SK-N-SH treated with all-trans-retinoic acid at 6 μM for 48 hours (cell line): ENCODE measurements around the gene SCGB1D2.

Experiments
- ARNTL ChIP-seq: fragments of 450-650 bp; formaldehyde crosslinking; IDR thresholded peaks from 2 replicates; pipeline ENCODE4 v1.5.0; 2020; ENCODE audit warnings: low read depth, mild to moderate bottlenecking, moderate library complexity, borderline replicate concordance
- CREB5 ChIP-seq: fragments of 250-450 bp; sonication (Bioruptor Pico); IDR thresholded peaks from 2 replicates; pipeline ENCODE4 v1.5.1; 2020; ENCODE audit warnings: low read depth, mild to moderate bottlenecking, moderate library complexity
- CSDC2 ChIP-seq: fragments of 250-450 bp; sonication (Bioruptor Pico); IDR thresholded peaks from 2 replicates; pipeline ENCODE4 v1.5.0; 2020; ENCODE audit warnings: mild to moderate bottlenecking, moderate library complexity
- CSRNP3 ChIP-seq: fragments of 250-450 bp; sonication (Bioruptor Pico); IDR thresholded peaks from 2 replicates; pipeline ENCODE4 v1.5.1; 2021; ENCODE audit warnings: mild to moderate bottlenecking, moderate library complexity
- GLIS3 ChIP-seq: fragments of 250-450 bp; sonication (Bioruptor Pico); IDR thresholded peaks from 2 replicates; pipeline ENCODE4 v1.5.0; 2020; ENCODE audit warnings: mild to moderate bottlenecking, moderate library complexity
- ISL1 ChIP-seq: fragments of 250-450 bp; sonication (Bioruptor Pico); IDR thresholded peaks from 2 replicates; pipeline ENCODE4 v2.1.2; 2022; ENCODE audit warnings: mild to moderate bottlenecking, moderate library complexity
- PATZ1 ChIP-seq: fragments of 250-450 bp; sonication (Bioruptor Pico); IDR thresholded peaks from 2 replicates; pipeline ENCODE4 v1.8.0; 2020; ENCODE audit warnings: mild to moderate bottlenecking, moderate library complexity, borderline replicate concordance
- RARB ChIP-seq: fragments of 250-450 bp; sonication (Bioruptor Pico); IDR thresholded peaks from 2 replicates; pipeline ENCODE4 v1.8.0; 2021; ENCODE audit warnings: mild to moderate bottlenecking, moderate library complexity
- ZC3H10 ChIP-seq: fragments of 250-450 bp; sonication (Bioruptor Pico); IDR thresholded peaks from 2 replicates; pipeline ENCODE4 v1.5.1; 2021; ENCODE audit warnings: mild to moderate bottlenecking, moderate library complexity
- ZFP3 ChIP-seq: fragments of 250-450 bp; sonication (Bioruptor Pico); IDR thresholded peaks from 2 replicates; pipeline ENCODE4 v1.5.0; 2020; ENCODE audit warnings: mild to moderate bottlenecking, moderate library complexity
- ZNF565 ChIP-seq: fragments of 450-650 bp; formaldehyde crosslinking; conservative IDR thresholded peaks from 2 replicates; pipeline ENCODE4 v1.5.0; 2020; ENCODE audit warnings: low read depth, mild to moderate bottlenecking, moderate library complexity
- ZNF8 ChIP-seq: fragments of 450-650 bp; formaldehyde crosslinking; IDR thresholded peaks from 2 replicates; pipeline ENCODE4 v1.5.0; 2020; ENCODE audit warnings: mild to moderate bottlenecking, moderate library complexity

DNA sequence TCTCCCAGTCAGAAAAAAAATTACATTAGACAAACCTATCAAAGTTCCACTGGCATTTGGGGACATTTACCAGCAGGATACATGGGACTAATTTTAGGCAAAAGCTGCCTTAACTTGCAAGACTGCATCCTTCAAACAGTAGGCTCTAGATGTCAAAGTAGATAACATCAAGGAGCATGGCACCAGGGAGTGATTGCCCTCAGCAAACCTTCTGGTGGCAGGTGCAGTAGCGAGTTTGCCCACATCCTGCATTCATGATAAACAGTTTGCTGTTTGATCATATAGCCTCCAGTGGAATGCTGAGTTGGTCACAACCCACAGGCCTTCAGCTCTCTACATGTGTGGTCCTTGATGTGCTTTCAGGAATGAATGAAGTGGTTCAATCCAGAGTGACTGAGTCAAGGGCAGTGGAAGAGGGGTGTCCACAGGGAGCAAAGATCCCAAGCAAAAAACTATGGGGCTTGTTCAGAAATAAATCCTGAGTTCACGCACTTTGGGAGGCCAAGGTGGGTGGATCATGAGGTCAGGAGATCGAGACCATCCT, 12.0 kb downstream of the SCGB1D2 start:
- no peak for TF ChIP-seq CREB5 (CRISPR knock-in tag)
- no peak for TF ChIP-seq ARNTL (CRISPR knock-in tag)
- TF ChIP-seq RARB (CRISPR knock-in tag), result no peak
- no peak for TF ChIP-seq ZNF8 (CRISPR knock-in tag)
- no peak for TF ChIP-seq ZFP3
- no peak for TF ChIP-seq ISL1 (CRISPR knock-in tag)
- TF ChIP-seq ZNF565 (CRISPR knock-in tag), result no peak
- no peak for TF ChIP-seq GLIS3 (CRISPR knock-in tag)
- no peak for TF ChIP-seq CSRNP3
- no peak for TF ChIP-seq PATZ1 (CRISPR knock-in tag)
- TF ChIP-seq CSDC2 (CRISPR knock-in tag), result no peak
- TF ChIP-seq ZC3H10 (CRISPR knock-in tag), result no peak
